H1 (cell line): ENCODE results near the gene GNA12. TPM values are rescaled to one million over a fixed set of nuclear protein-coding genes. Genes with fewer than 3 reads are reported as not detected.

Experiments used
- CTCF ChIA-PET: fragments of 300-600 bp; sonication (Branson Sonifier 250); formaldehyde crosslinking; loops from one replicate; lab custom pipeline; 2021; ENCODE audit not compliant: partially characterized antibody; lab: Charles Lee
- POLR2A ChIA-PET: fragments of 300-600 bp; sonication (Branson Sonifier 250); formaldehyde crosslinking; loops from one replicate; lab custom pipeline; 2021; ENCODE audit warnings: inconsistent platforms; ENCODE audit not compliant: partially characterized antibody; lab: Charles Lee
- DNase-seq, 2 experiments: peaks; one replicate each; pipeline versions ENCODE4 v3.0.0 to v3.0.0-alpha.2; 2010 to 2022; ENCODE audit warnings: low spot score in 2 of 2, low read depth in 1 of 2, mixed read lengths in 1 of 2
- FAIRE-seq: peaks from 2 replicates; lab custom pipeline; 2011; peaks lifted over from hg19 to GRCh38; lab: Jason Lieb, UNC
- H2AFZ ChIP-seq: 2 replicates; pipeline ENCODE4 v1.8.1; 2012; ENCODE audit warnings: low read length, inconsistent platforms
- H2AK5ac ChIP-seq: 2 replicates; pipeline ENCODE4 v1.6.1; 2013; ENCODE audit warnings: low read depth, low read length
- H2BK120ac ChIP-seq: replicated peaks from 2 replicates; pipeline ENCODE3; 2013; ENCODE audit warnings: low read depth, low read length, inconsistent platforms
- H2BK12ac ChIP-seq: 2 replicates; pipeline ENCODE4 v1.6.1; 2013; ENCODE audit warnings: low read depth, low read length
- H2BK15ac ChIP-seq: 2 replicates; pipeline ENCODE4 v1.6.1; 2013; ENCODE audit warnings: low read length
- H2BK20ac ChIP-seq: 2 replicates; pipeline ENCODE4 v1.6.1; 2013; ENCODE audit warnings: low read length
- H2BK5ac ChIP-seq: 2 replicates; pipeline ENCODE4 v1.6.1; 2013; ENCODE audit warnings: low read depth, low read length
- H3K14ac ChIP-seq: 2 replicates; pipeline ENCODE4 v1.6.1; 2013; ENCODE audit warnings: inconsistent platforms; ENCODE audit not compliant: insufficient read length
- H3K18ac ChIP-seq: 2 replicates; pipeline ENCODE4 v1.6.1; 2013; ENCODE audit warnings: low read length; ENCODE audit errors: extremely low read depth
- H3K23ac ChIP-seq: 2 replicates; pipeline ENCODE4 v1.6.1; 2013; ENCODE audit warnings: inconsistent platforms; ENCODE audit not compliant: insufficient read length
- H3K23me2 ChIP-seq: 2 replicates; pipeline ENCODE4 v1.6.1; 2013; ENCODE audit warnings: low read depth, low read length
- H3K27ac ChIP-seq: 2 replicates; pipeline ENCODE4 v1.6.1; 2011; ENCODE audit warnings: low read depth, low read length, inconsistent platforms
- H3K27me3 ChIP-seq, 4 experiments: replicated peaks in 1 of 4; 1 replicate in 1 of 4; 2 replicates in 3 of 4; pipeline versions ENCODE4 v1.6.1 to v1.8.1; 2011 to 2013; ENCODE audit warnings: low read length in 3 of 4, mild to moderate bottlenecking in 3 of 4, inconsistent platforms in 2 of 4, mixed read lengths in 2 of 4, moderate library complexity in 1 of 4; ENCODE audit not compliant: control insufficient read depth in 3 of 4, insufficient read depth in 3 of 4; ENCODE audit errors: extremely low read depth in 1 of 4
- H3K36me3 ChIP-seq, 4 experiments: 2 replicates each; pipeline versions ENCODE4 v1.6.1 to v1.8.1; 2011 to 2013; ENCODE audit warnings: mild to moderate bottlenecking in 4 of 4, low read length in 3 of 4, moderate library complexity in 2 of 4, control low read depth in 1 of 4, inconsistent platforms in 1 of 4; ENCODE audit not compliant: insufficient read depth in 4 of 4, control insufficient read depth in 2 of 4
- H3K4ac ChIP-seq: replicated peaks from 2 replicates; pipeline ENCODE3; 2013; ENCODE audit warnings: low read length, low read depth, mixed read lengths, inconsistent platforms; ENCODE audit not compliant: insufficient read length
- H3K4me1 ChIP-seq, 4 experiments: replicated peaks in 1 of 4; 1 replicate in 1 of 4; 2 replicates in 3 of 4; pipeline versions ENCODE4 v1.6.1 to v1.8.1; 2011 to 2013; ENCODE audit warnings: low read length in 3 of 4, inconsistent platforms in 2 of 4, mixed read lengths in 1 of 4; ENCODE audit not compliant: insufficient read depth in 4 of 4, control insufficient read depth in 3 of 4
- H3K4me2 ChIP-seq, 2 experiments: 2 replicates each; pipeline versions ENCODE4 v1.6.1 to v1.8.1; 2011 to 2013; ENCODE audit warnings: low read depth in 2 of 2, low read length in 2 of 2, control low read depth in 1 of 2, inconsistent platforms in 1 of 2, mild to moderate bottlenecking in 1 of 2; ENCODE audit not compliant: insufficient read depth in 1 of 2
- H3K4me3 ChIP-seq, 4 experiments: fragments of 200-600, 300-600 bp in 1 of 4; sonication (generic), shearing (Covaris generic), sonication (Bioruptor Twin) in 1 of 4; 2 replicates each; pipeline versions ENCODE4 v1.5.1 to v1.8.1; 2011 to 2016; ENCODE audit warnings: low read length in 4 of 4, low read depth in 3 of 4, control low read depth in 2 of 4, inconsistent platforms in 2 of 4, mild to moderate bottlenecking in 2 of 4, mixed read lengths in 1 of 4, moderate library complexity in 1 of 4; ENCODE audit not compliant: insufficient read depth in 2 of 4; ENCODE audit errors: extremely low read depth in 1 of 4
- H3K56ac ChIP-seq: replicated peaks from 2 replicates; pipeline ENCODE3; 2013; ENCODE audit warnings: low read depth, mild to moderate bottlenecking, mixed read lengths, low read length, inconsistent platforms; ENCODE audit not compliant: insufficient read length
- H3K79me1 ChIP-seq: 2 replicates; pipeline ENCODE4 v1.6.1; 2013; ENCODE audit warnings: low read depth, low read length, control low read depth
- H3K79me2 ChIP-seq, 2 experiments: 2 replicates each; pipeline versions ENCODE4 v1.6.1 to v1.8.1; 2012 to 2013; ENCODE audit warnings: low read length in 2 of 2, mild to moderate bottlenecking in 2 of 2, inconsistent platforms in 1 of 2; ENCODE audit not compliant: insufficient read depth in 2 of 2, control insufficient read depth in 1 of 2
- H3K9ac ChIP-seq, 4 experiments: replicated peaks in 1 of 4; 1 replicate in 1 of 4; 2 replicates in 3 of 4; pipeline versions ENCODE4 v1.6.1 to v1.8.1; 2011 to 2013; ENCODE audit warnings: low read depth in 3 of 4, low read length in 3 of 4, control low read depth in 2 of 4, mild to moderate bottlenecking in 2 of 4, moderate library complexity in 2 of 4, inconsistent platforms in 1 of 4; ENCODE audit errors: extremely low read depth in 1 of 4
- H3K9me3 ChIP-seq, 2 experiments: 2 replicates each; pipeline versions ENCODE4 v1.6.1 to v1.8.1; 2012 to 2013; ENCODE audit warnings: mild to moderate bottlenecking in 2 of 2, moderate library complexity in 2 of 2, control low read depth in 1 of 2, inconsistent platforms in 1 of 2, low read depth in 1 of 2, low read length in 1 of 2, mixed read lengths in 1 of 2; ENCODE audit not compliant: insufficient read depth in 2 of 2
- H4K20me1 ChIP-seq, 2 experiments: replicated peaks in 1 of 2; 2 replicates each; pipeline versions ENCODE3 to v1.8.1; 2011 to 2013; ENCODE audit warnings: inconsistent platforms in 2 of 2, low read length in 2 of 2, mild to moderate bottlenecking in 1 of 2; ENCODE audit not compliant: insufficient read depth in 2 of 2, control insufficient read depth in 1 of 2
- H4K5ac ChIP-seq: 2 replicates; pipeline ENCODE4 v1.6.1; 2013; ENCODE audit warnings: low read length, low read depth, mixed read lengths, inconsistent platforms; ENCODE audit not compliant: insufficient read length
- H4K8ac ChIP-seq: 2 replicates; pipeline ENCODE4 v1.8.0; 2013; ENCODE audit warnings: mild to moderate bottlenecking, moderate library complexity, low read length, inconsistent platforms; ENCODE audit not compliant: insufficient read depth; ENCODE audit errors: extremely low read depth
- H4K91ac ChIP-seq: replicated peaks from 2 replicates; pipeline ENCODE3; 2013; ENCODE audit warnings: low read length, mixed read lengths, inconsistent platforms; ENCODE audit not compliant: insufficient read length
- BCL11A ChIP-seq, 2 experiments: IDR thresholded peaks; one replicate each; pipeline ENCODE4 v1.6.1; 2011; ENCODE audit warnings: low read depth in 2 of 2, low read length in 2 of 2, mild to moderate bottlenecking in 2 of 2
- CREB1 ChIP-seq: IDR thresholded peaks from 2 replicates; pipeline ENCODE4 v1.6.1; 2012; ENCODE audit warnings: inconsistent platforms
- JUN ChIP-seq: IDR thresholded peaks from 2 replicates; pipeline ENCODE4 v1.6.1; 2011; ENCODE audit warnings: low read depth, mild to moderate bottlenecking, improper control_type of control experiment, low read length
- POLR2AphosphoS5 ChIP-seq: IDR thresholded peaks from 2 replicates; pipeline ENCODE4 v1.6.1; 2011; ENCODE audit warnings: low read depth, low read length
- WGBS, 2 experiments: shearing (Covaris generic) in 1 of 2; methylation state at CpG; one replicate each; pipeline versions ENCODE4 v1.1.6 to v1.1.7; 2013 to 2015; ENCODE audit warnings: low lambda C conversion rate in 2 of 2, mixed read lengths in 2 of 2, inconsistent platforms in 1 of 2, low coverage in 1 of 2, missing lambda C conversion rate in 1 of 2; ENCODE audit not compliant: insufficient replicate concordance in 2 of 2, insufficient coverage in 1 of 2, insufficient read length in 1 of 2; ENCODE audit errors: extremely low coverage in 1 of 2, missing lambda C conversion rate in 1 of 2; 5-methylcytosine and 5-hydroxymethylcytosine counted together
- polyA plus RNA-seq, 7 experiments: library from polyadenylated mRNA; depleted of rRNA in 3 of 7; stranded (reverse) in 5 of 7; unstranded in 2 of 7; fragments of >200 nt in 5 of 7; fragments of 200-250 nt in 2 of 7; gene quantifications; 1 replicate in 5 of 7; 2 replicates in 1 of 7; 4 replicates in 1 of 7; pipeline versions ENCODE4 v1.2.1 to v1.2.3, GENCODE V29; 2011 to 2013; ENCODE audit warnings: missing spikeins in 2 of 7, mixed read lengths in 2 of 7
- total RNA-seq: library from RNA; stranded (reverse); fragmentation: NEBNext Ultra II Directional; extraction: Animal tissue kit (Norgen Biotek cat#: 25700); gene quantifications from 2 replicates; pipeline ENCODE4 v1.2.1, GENCODE V29; 2021
- TF ChIP-seq, protein P1 (sequence below): IDR thresholded peaks from 2 replicates; pipeline ENCODE4 v1.6.1; 2011; ENCODE audit warnings: low read depth, mild to moderate bottlenecking, low read length; ENCODE audit not compliant: insufficient read depth
- TF ChIP-seq, protein P2 (sequence below): IDR thresholded peaks from 2 replicates; pipeline ENCODE4 v1.6.1; 2011; ENCODE audit warnings: low read length, improper control_type of control experiment
- TF ChIP-seq, protein P3 (sequence below): IDR thresholded peaks from 2 replicates; pipeline ENCODE4 v1.6.1; 2012; ENCODE audit warnings: low read length, inconsistent platforms

The GNA12 gene
- total and polyA plus RNA-seq, 2 of the 8 experiments (the other 6 are each of a cell fraction or from before 2014, with no cell fraction given) = 96.5 to 109 TPM

DNA sequence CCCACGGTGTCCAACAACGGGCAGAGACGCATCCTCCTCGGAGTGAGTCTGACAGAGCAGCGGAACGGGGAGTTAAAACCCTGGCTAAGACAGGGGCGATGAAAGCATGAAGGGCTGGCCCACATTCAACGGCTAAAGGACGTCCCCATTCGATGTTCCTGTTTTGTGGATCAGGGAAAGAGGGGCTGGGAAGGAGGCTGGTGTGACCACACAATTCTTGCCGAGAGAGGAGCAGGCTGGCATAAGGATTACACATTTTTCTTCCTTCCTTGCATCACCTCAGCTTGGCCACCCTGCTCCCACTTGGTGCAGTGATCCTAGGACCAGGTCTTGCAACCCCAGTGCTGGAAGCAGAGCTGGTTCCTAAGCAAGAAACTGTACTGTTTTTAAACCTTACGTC is 67.7 kb downstream of the GNA12 start:
- H3K23ac ChIP-seq = no peak overlapping the region
- H3K79me2 ChIP-seq = peaks cover 0 to 58% of the 10 kb centered on the region in 2 experiments; a peak in 2 of 4 replicates
- no peak for DNase-seq
- TF ChIP-seq, protein P1, sequence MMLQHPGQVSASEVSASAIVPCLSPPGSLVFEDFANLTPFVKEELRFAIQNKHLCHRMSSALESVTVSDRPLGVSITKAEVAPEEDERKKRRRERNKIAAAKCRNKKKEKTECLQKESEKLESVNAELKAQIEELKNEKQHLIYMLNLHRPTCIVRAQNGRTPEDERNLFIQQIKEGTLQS = no peak
- TF ChIP-seq, protein P2, sequence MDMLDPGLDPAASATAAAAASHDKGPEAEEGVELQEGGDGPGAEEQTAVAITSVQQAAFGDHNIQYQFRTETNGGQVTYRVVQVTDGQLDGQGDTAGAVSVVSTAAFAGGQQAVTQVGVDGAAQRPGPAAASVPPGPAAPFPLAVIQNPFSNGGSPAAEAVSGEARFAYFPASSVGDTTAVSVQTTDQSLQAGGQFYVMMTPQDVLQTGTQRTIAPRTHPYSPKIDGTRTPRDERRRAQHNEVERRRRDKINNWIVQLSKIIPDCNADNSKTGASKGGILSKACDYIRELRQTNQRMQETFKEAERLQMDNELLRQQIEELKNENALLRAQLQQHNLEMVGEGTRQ = no peak
- TF ChIP-seq JUN (no peak), POLR2AphosphoS5 (no peak), CREB1 (no peak), BCL11A (IDR thresholded peaks at IDR 0.05; ENCODE audit: low read depth in 2 of 2, low read length in 2 of 2) (no peak)
- TF ChIP-seq, protein P3, sequence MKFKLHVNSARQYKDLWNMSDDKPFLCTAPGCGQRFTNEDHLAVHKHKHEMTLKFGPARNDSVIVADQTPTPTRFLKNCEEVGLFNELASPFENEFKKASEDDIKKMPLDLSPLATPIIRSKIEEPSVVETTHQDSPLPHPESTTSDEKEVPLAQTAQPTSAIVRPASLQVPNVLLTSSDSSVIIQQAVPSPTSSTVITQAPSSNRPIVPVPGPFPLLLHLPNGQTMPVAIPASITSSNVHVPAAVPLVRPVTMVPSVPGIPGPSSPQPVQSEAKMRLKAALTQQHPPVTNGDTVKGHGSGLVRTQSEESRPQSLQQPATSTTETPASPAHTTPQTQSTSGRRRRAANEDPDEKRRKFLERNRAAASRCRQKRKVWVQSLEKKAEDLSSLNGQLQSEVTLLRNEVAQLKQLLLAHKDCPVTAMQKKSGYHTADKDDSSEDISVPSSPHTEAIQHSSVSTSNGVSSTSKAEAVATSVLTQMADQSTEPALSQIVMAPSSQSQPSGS = no peak
- H3K9ac ChIP-seq = no peak overlapping the region
- peaks cover 0 to 9% (median 6%) of the 10 kb centered on the region in 4 experiments; a peak in 4 of 8 replicates for H3K36me3 ChIP-seq
- WGBS, 2 experiments = 95% methylated on average over 12 of the region's 12 CpGs; no CpG with 5 or more reads in 1 of the 2 experiments
- no peak overlapping the region for H4K5ac ChIP-seq
- no peaks in the 10 kb centered on the region for H3K27me3 ChIP-seq
- no peak overlapping the region for H3K27ac ChIP-seq
- H3K79me1 ChIP-seq = peaks cover 5% of the 10 kb centered on the region
- no peak overlapping the region for H3K4me3 ChIP-seq
- H2BK12ac ChIP-seq = no peak overlapping the region
- no peak overlapping the region for H3K56ac ChIP-seq
- no peak overlapping the region for H2BK120ac ChIP-seq
- H3K4me2 ChIP-seq = no peak overlapping the region
- H3K4ac ChIP-seq = no peak overlapping the region
- peaks cover 0 to 8% of the 10 kb centered on the region in 2 experiments for H4K20me1 ChIP-seq
- ChIA-PET CTCF (interaction anchor here (1.0 to 3.3 kb wide), 4 partner anchors 10 to 16 kb away, joined by 3 to 14 read pairs (median 7); no protein-coding TSS in a partner anchor), POLR2A (no interaction called here)
- H2BK5ac ChIP-seq = peak overlapping the region; percentile 7; the same call in 1 of the 2 replicates
- no peak overlapping the region for H2AK5ac ChIP-seq
- no peak overlapping the region for H2BK20ac ChIP-seq
- no peak overlapping the region for H2AFZ ChIP-seq
- H3K23me2 ChIP-seq = no peaks in the 10 kb centered on the region
- no peak overlapping the region for H2BK15ac ChIP-seq
- H4K91ac ChIP-seq = no peak overlapping the region
- H3K4me1 ChIP-seq = peaks cover 0 to 5% (median 3%) of the 10 kb centered on the region in 4 experiments; a peak in 3 of 7 replicates
- no peak overlapping the region for H3K18ac ChIP-seq
- H3K9me3 ChIP-seq = no peaks in the 10 kb centered on the region
- FAIRE-seq = no peak
- no peak overlapping the region for H3K14ac ChIP-seq
- H4K8ac ChIP-seq = no peak overlapping the region; the same call in 1 of the 2 replicates
